ENCODE measurements around the gene TYW5. TPM values are rescaled to one million over a fixed set of nuclear protein-coding genes. Genes with fewer than 3 reads are reported as not detected.

Gene TYW5
- total RNA-seq, 5 donors from 2014 or later (not counting 1 experiment from before 2014, with no cell fraction given) = 7.9 to 13.1 (median 9.4) TPM

DNA sequence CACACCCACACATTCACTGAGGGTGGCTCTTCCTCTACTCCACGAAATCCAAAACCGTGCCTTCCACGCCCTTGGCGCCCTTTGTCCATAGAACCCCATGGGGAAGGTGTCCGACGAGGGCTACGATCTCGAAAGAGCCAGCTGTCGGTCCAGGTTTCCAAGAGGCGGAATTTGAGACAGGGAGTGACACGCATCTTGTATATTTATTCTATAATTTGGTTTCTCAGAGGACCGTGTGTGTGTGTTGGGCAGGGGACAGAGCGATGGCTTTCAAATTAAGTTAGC lies 43.5 kb downstream of the TYW5 start:
- Histone ChIP-seq H3K4me1 (ENCODE audit: control insufficient read depth in 1 of 2, extremely low read depth in 1 of 2, insufficient read depth in 2 of 2, low read length in 2 of 2) (peaks cover 11 to 13% of the 10 kb centered on the region in 2 experiments), H3K27me3 (replicated peaks in 1 of 2; ENCODE audit: control insufficient read depth in 2 of 2, extremely low read depth in 1 of 2, insufficient read depth in 2 of 2, low read length in 1 of 2) (no peaks in the 10 kb centered on the region), H3K36me3 (ENCODE audit: control insufficient read depth in 2 of 2, extremely low read depth in 1 of 2, insufficient read depth in 1 of 2, low read length in 1 of 2) (peaks cover 0 to 6% of the 10 kb centered on the region in 2 donors), H3K9me3 (no peaks in the 10 kb centered on the region), H3K4me3 (ENCODE audit: control insufficient read depth in 1 of 2, extremely low read depth in 1 of 2, low read length in 1 of 2) (peak overlapping the region; percentile 87 to 96), H3K27ac (ENCODE audit: low read length) (peak overlapping the region; percentile 86)
- Mint-ChIP-seq H3K27me3 (peaks cover 1 to 3% of the 10 kb centered on the region in 2 donors), H3K9me3 (no peaks in the 10 kb centered on the region), H3K36me3 (peaks cover 11% of the 10 kb centered on the region), H3K4me1 (peaks cover 36 to 42% (median 37%) of the 10 kb centered on the region in 3 donors), H3K27ac (peak overlapping the region; percentile 85 to 92), H3K4me3 (peak overlapping the region; percentile 90 to 99 (median 93))
- POLR2A ChIA-PET = interaction anchor here in 1 of 2 donors (0.7 kb wide), 1 partner anchor 23 kb away, joined by 4 read pairs; no protein-coding TSS in a partner anchor
- no peak for ATAC-seq (replicated peaks in 1 of 4)
- WGBS (ENCODE audit: insufficient coverage) = 0% methylated on average over 4 of the region's 13 CpGs
- CTCF ChIA-PET = interaction anchor here in 1 of 2 donors (0.8 to 1.1 kb wide), 2 partner anchors 613 to 1271 kb away, joined by 3 to 4 read pairs; partner anchors contain the start of gene CASP10
- DNase-seq = peak in 1 of 35 experiments; percentile 6

DNA sequence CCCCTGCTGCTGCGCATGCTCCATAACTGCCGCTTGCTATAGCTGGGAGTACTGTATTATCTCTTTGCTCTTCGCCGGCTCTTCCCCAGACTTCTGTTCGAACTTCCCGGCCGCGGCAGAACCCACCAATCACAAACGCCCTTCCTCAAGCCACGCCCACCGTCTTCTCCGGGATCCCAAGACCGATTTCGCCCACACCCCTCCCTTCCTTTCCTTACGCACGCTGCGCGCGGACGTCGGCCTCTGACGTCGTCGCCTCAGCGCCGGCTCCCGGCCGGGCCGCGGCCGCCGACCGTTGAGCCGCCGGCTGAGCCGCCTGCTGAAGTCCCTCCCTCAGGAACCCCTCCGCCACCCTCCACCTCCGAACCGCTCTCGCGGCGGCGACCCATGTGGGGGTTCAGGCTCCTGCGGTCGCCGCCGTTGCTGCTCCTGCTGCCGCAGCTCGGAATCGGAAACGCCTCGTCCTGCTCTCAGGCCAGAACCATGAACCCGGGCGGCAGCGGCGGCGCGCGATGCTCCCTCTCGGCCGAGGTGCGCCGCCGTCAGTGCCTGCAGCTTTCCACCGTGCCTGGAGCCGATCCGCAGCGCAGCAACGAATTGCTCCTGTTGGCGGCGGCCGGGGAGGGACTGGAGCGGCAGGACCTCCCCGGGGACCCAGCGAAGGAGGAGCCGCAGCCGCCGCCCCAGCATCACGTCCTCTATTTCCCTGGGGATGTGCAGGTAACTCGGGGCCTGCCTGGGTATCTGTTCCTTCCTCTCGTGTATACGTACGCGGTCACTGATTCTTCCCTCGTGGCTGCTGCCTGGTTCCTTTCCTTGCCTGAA lies 44.0 kb downstream of the TYW5 start, which contains the start of gene C2orf69:
Gene C2orf69, plus strand, starts transcription at position 242 of the 825 bp plus-strand sequence. Its CDS starts 146 bp downstream, at position 388.
- peak within 1 kb of the TSS; percentile 87 to 96 for H3K4me3 ChIP-seq (ENCODE audit: control insufficient read depth in 1 of 2, extremely low read depth in 1 of 2, low read length in 1 of 2)
- Mint-ChIP-seq H3K4me3 (peak within 1 kb of the TSS; percentile 90 to 99 (median 93)), H3K27me3 (peaks cover 3% of the 10 kb centered on the region in 2 donors), H3K4me1 (peaks cover 35 to 38% (median 37%) of the 10 kb centered on the region in 3 donors), H3K27ac (peak within 1 kb of the TSS; percentile 85 to 92), H3K36me3 (peaks cover 5% of the 10 kb centered on the region), H3K9me3 (no peaks in the 10 kb centered on the region)
- H3K9me3 ChIP-seq = no peaks in the 10 kb centered on the region
- peak; percentile 70 to 95 (median 79) for DNase-seq
- POLR2A ChIA-PET = interaction anchor here in 1 of 2 donors (0.5 kb wide), 1 partner anchor 27 kb away, joined by 6 read pairs; no protein-coding TSS in a partner anchor
- peak; percentile 85 to 89 (median 88) for ATAC-seq (replicated peaks in 1 of 4)
- CTCF ChIA-PET = interaction anchor here in 1 of 2 donors (0.8 to 1.1 kb wide), 2 partner anchors 614 to 1272 kb away, joined by 3 to 4 read pairs; partner anchors contain the start of gene CASP10
- peaks cover 0 to 4% of the 10 kb centered on the region in 2 donors for H3K36me3 ChIP-seq (ENCODE audit: control insufficient read depth in 2 of 2, extremely low read depth in 1 of 2, insufficient read depth in 1 of 2, low read length in 1 of 2)
- no peaks in the 10 kb centered on the region for H3K27me3 ChIP-seq (replicated peaks in 1 of 2; ENCODE audit: control insufficient read depth in 2 of 2, extremely low read depth in 1 of 2, insufficient read depth in 2 of 2, low read length in 1 of 2)
- under 1% methylated on average over 84 of the region's 85 CpGs for WGBS (ENCODE audit: insufficient coverage)
- H3K4me1 ChIP-seq (ENCODE audit: control insufficient read depth in 1 of 2, extremely low read depth in 1 of 2, insufficient read depth in 2 of 2, low read length in 2 of 2) = peaks cover 11 to 13% of the 10 kb centered on the region in 2 experiments
- H3K27ac ChIP-seq (ENCODE audit: low read length) = peak within 1 kb of the TSS; percentile 86

DNA sequence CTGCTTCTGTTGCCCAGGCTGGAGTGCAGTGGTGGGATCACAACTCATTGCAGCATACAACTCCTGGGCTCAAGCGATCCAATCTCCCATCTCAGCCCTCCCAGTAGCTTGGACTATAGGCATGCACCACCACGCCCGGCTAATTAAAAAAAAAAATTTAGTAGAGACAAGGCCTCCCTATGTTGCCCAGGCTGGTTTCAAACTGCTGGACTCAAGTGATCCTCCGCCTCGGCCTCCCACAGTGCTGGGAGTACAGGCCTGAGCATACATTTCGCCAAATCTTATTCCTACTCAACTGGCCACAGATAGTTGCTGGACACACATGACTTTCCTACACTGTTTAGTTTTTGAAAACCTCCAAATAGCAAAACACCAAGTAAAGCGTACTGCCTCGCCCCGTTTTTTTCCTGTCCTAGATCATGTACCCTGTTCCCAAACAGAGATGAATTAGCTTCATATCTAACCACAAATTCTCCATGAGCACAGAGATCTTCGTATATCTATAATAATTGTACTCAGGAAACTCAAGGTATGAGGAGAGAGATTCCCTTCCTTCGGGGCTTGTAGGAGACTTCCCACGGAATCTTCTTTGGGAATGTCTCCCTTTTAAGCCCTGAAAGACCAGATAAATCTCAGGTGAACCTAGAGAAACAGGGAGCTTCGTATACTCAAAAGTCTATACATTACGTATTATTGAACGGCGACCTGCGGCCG lies 44.8 kb downstream of the TYW5 start:
- ATAC-seq (replicated peaks in 1 of 4) (no peak), DNase-seq (no peak)
- 52% methylated on average over 15 of the region's 18 CpGs for WGBS (ENCODE audit: insufficient coverage)
- Histone ChIP-seq H3K27me3 (replicated peaks in 1 of 2; ENCODE audit: control insufficient read depth in 2 of 2, extremely low read depth in 1 of 2, insufficient read depth in 2 of 2, low read length in 1 of 2) (no peaks in the 10 kb centered on the region), H3K9me3 (no peaks in the 10 kb centered on the region), H3K27ac (ENCODE audit: low read length) (peak overlapping the region; percentile 86), H3K4me1 (ENCODE audit: control insufficient read depth in 1 of 2, extremely low read depth in 1 of 2, insufficient read depth in 2 of 2, low read length in 2 of 2) (peaks cover 11 to 13% of the 10 kb centered on the region in 2 experiments), H3K4me3 (ENCODE audit: control insufficient read depth in 1 of 2, extremely low read depth in 1 of 2, low read length in 1 of 2) (peak overlapping the region; percentile 87 to 96), H3K36me3 (ENCODE audit: control insufficient read depth in 2 of 2, extremely low read depth in 1 of 2, insufficient read depth in 1 of 2, low read length in 1 of 2) (no peaks in the 10 kb centered on the region)
- Mint-ChIP-seq H3K27ac (peak overlapping the region; percentile 58 to 92), H3K27me3 (peaks cover 3 to 8% of the 10 kb centered on the region in 2 donors), H3K9me3 (no peaks in the 10 kb centered on the region), H3K4me1 (peaks cover 34 to 37% (median 34%) of the 10 kb centered on the region in 3 donors), H3K36me3 (no peaks in the 10 kb centered on the region), H3K4me3 (peak overlapping the region; percentile 90 to 99 (median 93))
- ChIA-PET CTCF (interaction anchor here in 1 of 2 donors (0.5 kb wide), 1 partner anchor 270 kb away, joined by 3 read pairs; no protein-coding TSS in a partner anchor), POLR2A (no interaction called here)

DNA sequence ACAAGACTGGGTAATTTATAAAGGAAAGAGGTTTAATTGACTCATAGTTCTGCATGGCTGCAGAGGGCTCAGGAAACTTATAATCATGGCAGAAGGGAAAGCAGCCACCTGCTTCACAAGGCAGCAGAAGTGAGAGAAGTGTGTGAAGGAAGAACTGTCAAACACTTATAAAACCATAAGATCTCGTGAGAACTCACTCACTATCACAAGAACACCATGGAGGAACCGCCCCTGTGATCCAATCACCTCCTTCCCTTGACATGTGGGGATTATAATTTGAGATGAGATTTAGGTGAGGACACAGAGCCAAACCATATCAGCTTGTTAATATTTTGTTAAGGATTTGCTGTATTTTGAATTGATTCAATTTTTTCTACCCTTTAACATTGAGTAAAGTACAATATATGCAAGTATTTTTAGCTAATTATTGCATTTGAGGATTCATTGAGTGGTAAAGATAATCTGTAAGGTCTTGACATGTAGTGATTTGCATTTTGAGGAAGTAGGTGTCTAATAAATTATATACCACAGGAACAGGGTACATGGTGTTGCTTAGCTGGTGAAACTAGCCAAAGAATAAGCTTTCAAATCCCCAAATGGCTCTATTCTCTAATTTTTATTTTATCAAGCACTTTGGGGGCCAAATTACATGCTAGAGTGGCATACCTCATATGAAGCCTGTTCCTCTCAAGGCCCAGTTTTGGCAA lies 48.1 kb downstream of the TYW5 start:
- no peaks in the 10 kb centered on the region for H3K36me3 ChIP-seq (ENCODE audit: control insufficient read depth in 2 of 2, extremely low read depth in 1 of 2, insufficient read depth in 1 of 2, low read length in 1 of 2)
- H3K27me3 ChIP-seq (replicated peaks in 1 of 2; ENCODE audit: control insufficient read depth in 2 of 2, extremely low read depth in 1 of 2, insufficient read depth in 2 of 2, low read length in 1 of 2) = no peaks in the 10 kb centered on the region
- Mint-ChIP-seq H3K4me3 (no peak overlapping the region), H3K27me3 (peaks cover 3 to 18% of the 10 kb centered on the region in 2 donors), H3K9me3 (no peaks in the 10 kb centered on the region), H3K4me1 (peaks cover 12 to 16% (median 12%) of the 10 kb centered on the region in 3 donors), H3K36me3 (no peaks in the 10 kb centered on the region), H3K27ac (no peak overlapping the region)
- no peaks in the 10 kb centered on the region for H3K9me3 ChIP-seq
- ATAC-seq (replicated peaks in 1 of 4) (no peak), DNase-seq (no peak)
- ChIA-PET CTCF (interaction anchor here in 1 of 2 donors (0.7 to 0.9 kb wide), 2 partner anchors 9 to 606 kb away, joined by 3 to 5 read pairs; no protein-coding TSS in a partner anchor), POLR2A (interaction anchor here in 1 of 2 donors (0.7 kb wide), 1 partner anchor 47 kb away, joined by 5 read pairs; no protein-coding TSS in a partner anchor)
- H3K4me1 ChIP-seq (ENCODE audit: control insufficient read depth in 1 of 2, extremely low read depth in 1 of 2, insufficient read depth in 2 of 2, low read length in 2 of 2) = peaks cover 3 to 7% of the 10 kb centered on the region in 2 experiments
- no peak overlapping the region for H3K4me3 ChIP-seq (ENCODE audit: control insufficient read depth in 1 of 2, extremely low read depth in 1 of 2, low read length in 1 of 2)
- no CpG with 5 or more reads among the region's 2 CpGs for WGBS (ENCODE audit: insufficient coverage)
- H3K27ac ChIP-seq (ENCODE audit: low read length) = no peak overlapping the region

DNA sequence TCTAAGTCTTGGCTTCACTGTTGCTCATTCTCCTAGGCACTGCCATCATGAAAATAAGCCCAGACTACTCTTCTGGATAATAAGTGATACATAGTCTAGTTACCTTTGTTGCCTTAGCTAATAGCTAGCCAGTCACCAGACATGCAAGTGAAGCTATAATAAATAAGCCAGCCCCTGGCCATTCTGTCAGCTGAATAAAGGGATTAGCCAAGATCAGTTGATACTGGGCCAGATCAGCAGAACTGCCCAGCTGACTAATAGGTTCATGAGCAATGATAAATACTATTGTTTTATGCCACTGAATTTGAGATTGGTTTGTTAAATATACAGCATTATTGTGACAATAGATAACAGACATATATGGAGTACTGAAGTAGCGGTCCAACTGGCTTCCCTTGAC lies 52.2 kb downstream of the TYW5 start:
- no peak overlapping the region for H3K4me3 ChIP-seq (ENCODE audit: control insufficient read depth in 1 of 2, extremely low read depth in 1 of 2, low read length in 1 of 2)
- DNase-seq (no peak), ATAC-seq (replicated peaks in 1 of 4) (peak in 1 of 4 experiments; percentile 17)
- no peaks in the 10 kb centered on the region for H3K9me3 Mint-ChIP-seq
- H3K27me3 Mint-ChIP-seq = peaks cover 3 to 18% of the 10 kb centered on the region in 2 donors
- no peaks in the 10 kb centered on the region for H3K36me3 ChIP-seq (ENCODE audit: control insufficient read depth in 2 of 2, extremely low read depth in 1 of 2, insufficient read depth in 1 of 2, low read length in 1 of 2)
- no peaks in the 10 kb centered on the region for H3K36me3 Mint-ChIP-seq
- H3K27ac Mint-ChIP-seq = no peak overlapping the region
- CTCF ChIA-PET = interaction anchor here (0.5 to 0.7 kb wide), 3 partner anchors 43 to 456 kb away, joined by 3 to 8 read pairs (median 4); no protein-coding TSS in a partner anchor
- no peak overlapping the region for H3K4me3 Mint-ChIP-seq
- peaks cover 0 to 4% of the 10 kb centered on the region in 2 experiments for H3K27me3 ChIP-seq (replicated peaks in 1 of 2; ENCODE audit: control insufficient read depth in 2 of 2, extremely low read depth in 1 of 2, insufficient read depth in 2 of 2, low read length in 1 of 2)
- no peaks in the 10 kb centered on the region for H3K4me1 Mint-ChIP-seq
- H3K9me3 ChIP-seq = no peaks in the 10 kb centered on the region
- no peaks in the 10 kb centered on the region for H3K4me1 ChIP-seq (ENCODE audit: control insufficient read depth in 1 of 2, extremely low read depth in 1 of 2, insufficient read depth in 2 of 2, low read length in 2 of 2)
- H3K27ac ChIP-seq (ENCODE audit: low read length) = no peak overlapping the region
- WGBS (ENCODE audit: insufficient coverage) = no CpG with 5 or more reads among the region's 1 CpG
- POLR2A ChIA-PET = no interaction called here

All from T-cell (primary cell).